ENCODE data around the gene RAB3GAP1. TPM values are rescaled to one million over a fixed set of nuclear protein-coding genes. Genes with fewer than 3 reads are reported as not detected.

The RAB3GAP1 gene
- total RNA-seq, 1 experiment from 2014 or later, result 35.4 TPM

Other genes starting within 250 kb of the RAB3GAP1 start
- gene ACMSD, start 213.7 kb upstream of the RAB3GAP1 start, total RNA-seq (2014; rRNA removed; shearing (Covaris generic)), result not detected in 2 replicates
- gene CCNT2, start 133.5 kb upstream of the RAB3GAP1 start, total RNA-seq (2014; rRNA removed; shearing (Covaris generic)), result 10.1 and 10.8 TPM in 2 replicates
- gene MAP3K19, start 4.8 kb upstream of the RAB3GAP1 start, total RNA-seq (2014; rRNA removed; shearing (Covaris generic)), result not detected in 2 replicates

All from H4 (cell line).